ENCODE measurements around the gene PLCL2. TPM values are rescaled to one million over a fixed set of nuclear protein-coding genes. Genes with fewer than 3 reads are reported as not detected.

The PLCL2 gene
- polyA plus RNA-seq, 2 of the 4 experiments (the other 2 are of a cell fraction) = 2.1 to 3.0 TPM

DNA sequence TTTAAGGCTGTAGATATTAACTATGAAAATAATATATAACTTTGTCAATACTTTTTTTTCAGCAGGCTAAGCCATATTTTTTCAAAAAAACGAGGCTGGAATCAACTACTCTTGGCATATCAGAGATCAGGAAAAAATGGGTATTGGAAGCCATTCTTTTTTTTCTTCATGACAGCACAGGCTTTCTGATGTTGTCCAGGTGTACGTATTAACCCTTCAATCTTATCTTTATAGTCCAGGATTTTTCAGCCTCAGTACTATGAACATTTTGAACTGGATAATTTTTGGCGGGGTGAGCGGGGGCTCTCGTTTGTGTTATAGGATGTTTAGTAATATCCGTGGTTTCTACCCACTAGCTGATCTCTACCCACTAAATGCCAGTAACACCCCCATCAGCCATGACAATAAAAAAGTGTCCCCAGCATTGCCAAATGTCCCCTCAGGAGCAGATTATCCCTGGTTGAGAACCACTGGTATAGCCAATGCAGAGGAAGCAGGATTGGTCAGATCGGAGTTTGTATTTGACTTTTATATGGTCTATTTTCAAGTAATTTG is 52.0 kb downstream of the PLCL2 start:
- H3K4me1 ChIP-seq = no peaks in the 10 kb centered on the region
- H3K4me2 ChIP-seq = no peak overlapping the region
- DNase-seq (ENCODE audit: low read depth in 1 of 2, low spot score in 1 of 2) (no peak), ATAC-seq (no peak), FAIRE-seq (no peak)
- H3K9me3 ChIP-seq = no peaks in the 10 kb centered on the region
- ChIA-PET POLR2A (no interaction called here), CTCF (no interaction called here)
- H3K27ac ChIP-seq = no peak overlapping the region
- TF ChIP-seq HOXB5 (CRISPR knock-in tag; IDR thresholded peaks at IDR 0.05) = no peak
- no peak for TF ChIP-seq ESRRA (IDR thresholded peaks at IDR 0.05; ENCODE audit: borderline replicate concordance, low read length)
- TF ChIP-seq FOSB (CRISPR knock-in tag; IDR thresholded peaks at IDR 0.05) = no peak
- TF ChIP-seq ZNF302 (CRISPR knock-in tag; IDR thresholded peaks at IDR 0.05) = no peak
- TF ChIP-seq RFX5 (IDR thresholded peaks at IDR 0.05) = no peak
- no peak for TF ChIP-seq HOXB13 (CRISPR knock-in tag; IDR thresholded peaks at IDR 0.05; ENCODE audit: low read depth)
- TF ChIP-seq, protein P1, sequence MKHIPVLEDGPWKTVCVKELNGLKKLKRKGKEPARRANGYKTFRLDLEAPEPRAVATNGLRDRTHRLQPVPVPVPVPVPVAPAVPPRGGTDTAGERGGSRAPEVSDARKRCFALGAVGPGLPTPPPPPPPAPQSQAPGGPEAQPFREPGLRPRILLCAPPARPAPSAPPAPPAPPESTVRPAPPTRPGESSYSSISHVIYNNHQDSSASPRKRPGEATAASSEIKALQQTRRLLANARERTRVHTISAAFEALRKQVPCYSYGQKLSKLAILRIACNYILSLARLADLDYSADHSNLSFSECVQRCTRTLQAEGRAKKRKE (CRISPR knock-in tag; IDR thresholded peaks at IDR 0.05; ENCODE audit: low read depth) = no peak
- no peak for TF ChIP-seq ZC3H11A (IDR thresholded peaks at IDR 0.05)
- TF ChIP-seq NPAS2 (CRISPR knock-in tag; IDR thresholded peaks at IDR 0.05; ENCODE audit: borderline replicate concordance) = no peak
- no peak for TF ChIP-seq REST (IDR thresholded peaks at IDR 0.05)
- TF ChIP-seq CEBPB (IDR thresholded peaks at IDR 0.05) = no peak
- TF ChIP-seq BHLHE40 (IDR thresholded peaks at IDR 0.05; ENCODE audit: low read depth, low read length) = no peak
- TF ChIP-seq, protein P2, sequence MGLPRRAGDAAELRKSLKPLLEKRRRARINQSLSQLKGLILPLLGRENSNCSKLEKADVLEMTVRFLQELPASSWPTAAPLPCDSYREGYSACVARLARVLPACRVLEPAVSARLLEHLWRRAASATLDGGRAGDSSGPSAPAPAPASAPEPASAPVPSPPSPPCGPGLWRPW (IDR thresholded peaks at IDR 0.05) = no peak
- TF ChIP-seq JUNB (IDR thresholded peaks at IDR 0.05) = no peak
- TF ChIP-seq EP300 (IDR thresholded peaks at IDR 0.05) = no peak
- no peak for TF ChIP-seq GATA3 (IDR thresholded peaks at IDR 0.05; ENCODE audit: borderline replicate concordance)
- TF ChIP-seq, protein P3, sequence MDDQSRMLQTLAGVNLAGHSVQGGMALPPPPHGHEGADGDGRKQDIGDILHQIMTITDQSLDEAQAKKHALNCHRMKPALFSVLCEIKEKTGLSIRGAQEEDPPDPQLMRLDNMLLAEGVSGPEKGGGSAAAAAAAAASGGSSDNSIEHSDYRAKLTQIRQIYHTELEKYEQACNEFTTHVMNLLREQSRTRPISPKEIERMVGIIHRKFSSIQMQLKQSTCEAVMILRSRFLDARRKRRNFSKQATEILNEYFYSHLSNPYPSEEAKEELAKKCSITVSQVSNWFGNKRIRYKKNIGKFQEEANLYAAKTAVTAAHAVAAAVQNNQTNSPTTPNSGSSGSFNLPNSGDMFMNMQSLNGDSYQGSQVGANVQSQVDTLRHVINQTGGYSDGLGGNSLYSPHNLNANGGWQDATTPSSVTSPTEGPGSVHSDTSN (IDR thresholded peaks at IDR 0.05) = no peak
- no peak for TF ChIP-seq HMGXB4 (CRISPR knock-in tag; IDR thresholded peaks at IDR 0.05; ENCODE audit: borderline replicate concordance)
- WGBS (ENCODE audit: missing lambda C conversion rate) = 84% methylated on average over 7 of the region's 7 CpGs
- H3K4me3 ChIP-seq = no peak overlapping the region

- WGBS (ENCODE audit: missing lambda C conversion rate) = 91% methylated on average over 6 of the region's 6 CpGs
These were observed 52.6 kb downstream of the PLCL2 start for GRCh38 chr3:16937326-16937845.

More at GRCh38 chr3:16937326-16937845, 52.6 kb downstream of the PLCL2 start:
- POLR2A ChIA-PET = no interaction called here
- Histone ChIP-seq H3K4me1 (no peaks in the 10 kb centered on the region), H3K4me2 (no peak overlapping the region), H3K27ac (no peak overlapping the region), H3K4me3 (no peak overlapping the region), H3K9me3 (no peaks in the 10 kb centered on the region)
- no peak for FAIRE-seq
- no peak for DNase-seq (ENCODE audit: low read depth in 1 of 2, low spot score in 1 of 2)
- ATAC-seq = no peak
- CTCF ChIA-PET = no interaction called here
- TF ChIP-seq CHD4 (IDR thresholded peaks at IDR 0.05; ENCODE audit: borderline replicate concordance) = no peak
- TF ChIP-seq RAD21 (conservative IDR thresholded peaks at IDR 0.05 in 1 of 2, IDR thresholded peaks at IDR 0.05 in 1 of 2) = no peak
- TF ChIP-seq, protein P1 (CRISPR knock-in tag; IDR thresholded peaks at IDR 0.05; ENCODE audit: low read depth) = no peak
- no peak for TF ChIP-seq BCL3 (IDR thresholded peaks at IDR 0.05)
- no peak for TF ChIP-seq CHD2 (IDR thresholded peaks at IDR 0.05; ENCODE audit: low read length, partially characterized antibody)
- TF ChIP-seq ZNF302 (CRISPR knock-in tag; IDR thresholded peaks at IDR 0.05) = no peak
